ENCODE results near the gene DPP6.
"Not testable (repeated sequence)": the region's sequence is repeated elsewhere in the genome, so short reads cannot be mapped to it uniquely, and the experiment has no call there.

DPP6 gene

GRCh38 chr7:154078523-154078922 is 26.3 kb downstream of the DPP6 start:
- FAIRE-seq: not testable (repeated sequence)

- not testable (repeated sequence) for FAIRE-seq
Observed at GRCh38 chr7:154080249-154080648, 28.1 kb downstream of the DPP6 start.

- FAIRE-seq: not testable (repeated sequence)
Observed at GRCh38 chr7:154087037-154087725, 35.0 kb downstream of the DPP6 start.

- FAIRE-seq: not testable (repeated sequence)
Observed at GRCh38 chr7:154092093-154092492, 39.9 kb downstream of the DPP6 start.

- not testable (repeated sequence) for FAIRE-seq
Observed at GRCh38 chr7:154095201-154095600, 43.0 kb downstream of the DPP6 start.

GRCh38 chr7:154105063-154105462 is 52.9 kb downstream of the DPP6 start:
- FAIRE-seq: not testable (repeated sequence)

- not testable (repeated sequence) for FAIRE-seq
Observed at GRCh38 chr7:154109615-154110014, 57.4 kb downstream of the DPP6 start.

- FAIRE-seq: not testable (repeated sequence)
Observed at GRCh38 chr7:154113732-154114351, 61.6 kb downstream of the DPP6 start.

GRCh38 chr7:154117411-154118390 is 65.5 kb downstream of the DPP6 start:
- FAIRE-seq: not testable (repeated sequence)

GRCh38 chr7:154120825-154121224 is 68.6 kb downstream of the DPP6 start:
- not testable (repeated sequence) for FAIRE-seq

GRCh38 chr7:154122720-154123119 is 70.5 kb downstream of the DPP6 start:
- not testable (repeated sequence) for FAIRE-seq

GRCh38 chr7:154123397-154123796 is 71.2 kb downstream of the DPP6 start:
- FAIRE-seq: not testable (repeated sequence)

GRCh38 chr7:154129142-154129541 is 76.9 kb downstream of the DPP6 start:
- not testable (repeated sequence) for FAIRE-seq

- FAIRE-seq: not testable (repeated sequence)
Observed at GRCh38 chr7:154132617-154133016, 80.4 kb downstream of the DPP6 start.

GRCh38 chr7:154133703-154134277 is 81.6 kb downstream of the DPP6 start:
- FAIRE-seq: not testable (repeated sequence)

- not testable (repeated sequence) for FAIRE-seq
Observed at GRCh38 chr7:154134698-154135097, 82.5 kb downstream of the DPP6 start.

- not testable (repeated sequence) for FAIRE-seq
Observed at GRCh38 chr7:154135646-154136045, 83.4 kb downstream of the DPP6 start.

GRCh38 chr7:154145922-154146706 is 93.9 kb downstream of the DPP6 start:
- not testable (repeated sequence) for FAIRE-seq

- FAIRE-seq: not testable (repeated sequence)
Observed at GRCh38 chr7:154146707-154147038, 94.5 kb downstream of the DPP6 start.

GRCh38 chr7:154148791-154149516 is 96.8 kb downstream of the DPP6 start:
- FAIRE-seq: not testable (repeated sequence)

GRCh38 chr7:154150656-154151055 is 98.5 kb downstream of the DPP6 start:
- not testable (repeated sequence) for FAIRE-seq

All from G401.6 (cell line).